H1 (cell line): ENCODE measurements around the gene BPGM. TPM values are rescaled to one million over a fixed set of nuclear protein-coding genes. Genes with fewer than 3 reads are reported as not detected.

ENCODE experiments used
- CTCF ChIA-PET: fragments of 300-600 bp; sonication (Branson Sonifier 250); formaldehyde crosslinking; loops from one replicate; lab custom pipeline; 2021; ENCODE audit not compliant: partially characterized antibody; lab: Charles Lee
- POLR2A ChIA-PET: fragments of 300-600 bp; sonication (Branson Sonifier 250); formaldehyde crosslinking; loops from one replicate; lab custom pipeline; 2021; ENCODE audit warnings: inconsistent platforms; ENCODE audit not compliant: partially characterized antibody; lab: Charles Lee
- DNase-seq, 2 experiments: peaks; one replicate each; pipeline versions ENCODE4 v3.0.0 to v3.0.0-alpha.2; 2010 to 2022; ENCODE audit warnings: low spot score in 2 of 2, low read depth in 1 of 2, mixed read lengths in 1 of 2
- FAIRE-seq: peaks from 2 replicates; lab custom pipeline; 2011; peaks lifted over from hg19 to GRCh38; lab: Jason Lieb, UNC
- H2AFZ ChIP-seq: 2 replicates; pipeline ENCODE4 v1.8.1; 2012; ENCODE audit warnings: low read length, inconsistent platforms
- H2AK5ac ChIP-seq: 2 replicates; pipeline ENCODE4 v1.6.1; 2013; ENCODE audit warnings: low read depth, low read length
- H2BK120ac ChIP-seq: replicated peaks from 2 replicates; pipeline ENCODE3; 2013; ENCODE audit warnings: low read depth, low read length, inconsistent platforms
- H2BK12ac ChIP-seq: 2 replicates; pipeline ENCODE4 v1.6.1; 2013; ENCODE audit warnings: low read depth, low read length
- H2BK15ac ChIP-seq: 2 replicates; pipeline ENCODE4 v1.6.1; 2013; ENCODE audit warnings: low read length
- H2BK20ac ChIP-seq: 2 replicates; pipeline ENCODE4 v1.6.1; 2013; ENCODE audit warnings: low read length
- H2BK5ac ChIP-seq: 2 replicates; pipeline ENCODE4 v1.6.1; 2013; ENCODE audit warnings: low read depth, low read length
- H3K14ac ChIP-seq: 2 replicates; pipeline ENCODE4 v1.6.1; 2013; ENCODE audit warnings: inconsistent platforms; ENCODE audit not compliant: insufficient read length
- H3K18ac ChIP-seq: 2 replicates; pipeline ENCODE4 v1.6.1; 2013; ENCODE audit warnings: low read length; ENCODE audit errors: extremely low read depth
- H3K23ac ChIP-seq: 2 replicates; pipeline ENCODE4 v1.6.1; 2013; ENCODE audit warnings: inconsistent platforms; ENCODE audit not compliant: insufficient read length
- H3K23me2 ChIP-seq: 2 replicates; pipeline ENCODE4 v1.6.1; 2013; ENCODE audit warnings: low read depth, low read length
- H3K27ac ChIP-seq: 2 replicates; pipeline ENCODE4 v1.6.1; 2011; ENCODE audit warnings: low read depth, low read length, inconsistent platforms
- H3K27me3 ChIP-seq, 4 experiments: replicated peaks in 1 of 4; 1 replicate in 1 of 4; 2 replicates in 3 of 4; pipeline versions ENCODE4 v1.6.1 to v1.8.1; 2011 to 2013; ENCODE audit warnings: low read length in 3 of 4, mild to moderate bottlenecking in 3 of 4, inconsistent platforms in 2 of 4, mixed read lengths in 2 of 4, moderate library complexity in 1 of 4; ENCODE audit not compliant: control insufficient read depth in 3 of 4, insufficient read depth in 3 of 4; ENCODE audit errors: extremely low read depth in 1 of 4
- H3K36me3 ChIP-seq, 4 experiments: 2 replicates each; pipeline versions ENCODE4 v1.6.1 to v1.8.1; 2011 to 2013; ENCODE audit warnings: mild to moderate bottlenecking in 4 of 4, low read length in 3 of 4, moderate library complexity in 2 of 4, control low read depth in 1 of 4, inconsistent platforms in 1 of 4; ENCODE audit not compliant: insufficient read depth in 4 of 4, control insufficient read depth in 2 of 4
- H3K4ac ChIP-seq: replicated peaks from 2 replicates; pipeline ENCODE3; 2013; ENCODE audit warnings: low read length, low read depth, mixed read lengths, inconsistent platforms; ENCODE audit not compliant: insufficient read length
- H3K4me1 ChIP-seq, 4 experiments: replicated peaks in 1 of 4; 1 replicate in 1 of 4; 2 replicates in 3 of 4; pipeline versions ENCODE4 v1.6.1 to v1.8.1; 2011 to 2013; ENCODE audit warnings: low read length in 3 of 4, inconsistent platforms in 2 of 4, mixed read lengths in 1 of 4; ENCODE audit not compliant: insufficient read depth in 4 of 4, control insufficient read depth in 3 of 4
- H3K4me2 ChIP-seq, 2 experiments: 2 replicates each; pipeline versions ENCODE4 v1.6.1 to v1.8.1; 2011 to 2013; ENCODE audit warnings: low read depth in 2 of 2, low read length in 2 of 2, control low read depth in 1 of 2, inconsistent platforms in 1 of 2, mild to moderate bottlenecking in 1 of 2; ENCODE audit not compliant: insufficient read depth in 1 of 2
- H3K4me3 ChIP-seq, 4 experiments: fragments of 200-600, 300-600 bp in 1 of 4; sonication (generic), shearing (Covaris generic), sonication (Bioruptor Twin) in 1 of 4; 2 replicates each; pipeline versions ENCODE4 v1.5.1 to v1.8.1; 2011 to 2016; ENCODE audit warnings: low read length in 4 of 4, low read depth in 3 of 4, control low read depth in 2 of 4, inconsistent platforms in 2 of 4, mild to moderate bottlenecking in 2 of 4, mixed read lengths in 1 of 4, moderate library complexity in 1 of 4; ENCODE audit not compliant: insufficient read depth in 2 of 4; ENCODE audit errors: extremely low read depth in 1 of 4
- H3K56ac ChIP-seq: replicated peaks from 2 replicates; pipeline ENCODE3; 2013; ENCODE audit warnings: low read depth, mild to moderate bottlenecking, mixed read lengths, low read length, inconsistent platforms; ENCODE audit not compliant: insufficient read length
- H3K79me1 ChIP-seq: 2 replicates; pipeline ENCODE4 v1.6.1; 2013; ENCODE audit warnings: low read depth, low read length, control low read depth
- H3K79me2 ChIP-seq, 2 experiments: 2 replicates each; pipeline versions ENCODE4 v1.6.1 to v1.8.1; 2012 to 2013; ENCODE audit warnings: low read length in 2 of 2, mild to moderate bottlenecking in 2 of 2, inconsistent platforms in 1 of 2; ENCODE audit not compliant: insufficient read depth in 2 of 2, control insufficient read depth in 1 of 2
- H3K9ac ChIP-seq, 4 experiments: replicated peaks in 1 of 4; 1 replicate in 1 of 4; 2 replicates in 3 of 4; pipeline versions ENCODE4 v1.6.1 to v1.8.1; 2011 to 2013; ENCODE audit warnings: low read depth in 3 of 4, low read length in 3 of 4, control low read depth in 2 of 4, mild to moderate bottlenecking in 2 of 4, moderate library complexity in 2 of 4, inconsistent platforms in 1 of 4; ENCODE audit errors: extremely low read depth in 1 of 4
- H3K9me3 ChIP-seq, 2 experiments: 2 replicates each; pipeline versions ENCODE4 v1.6.1 to v1.8.1; 2012 to 2013; ENCODE audit warnings: mild to moderate bottlenecking in 2 of 2, moderate library complexity in 2 of 2, control low read depth in 1 of 2, inconsistent platforms in 1 of 2, low read depth in 1 of 2, low read length in 1 of 2, mixed read lengths in 1 of 2; ENCODE audit not compliant: insufficient read depth in 2 of 2
- H4K20me1 ChIP-seq, 2 experiments: replicated peaks in 1 of 2; 2 replicates each; pipeline versions ENCODE3 to v1.8.1; 2011 to 2013; ENCODE audit warnings: inconsistent platforms in 2 of 2, low read length in 2 of 2, mild to moderate bottlenecking in 1 of 2; ENCODE audit not compliant: insufficient read depth in 2 of 2, control insufficient read depth in 1 of 2
- H4K5ac ChIP-seq: 2 replicates; pipeline ENCODE4 v1.6.1; 2013; ENCODE audit warnings: low read length, low read depth, mixed read lengths, inconsistent platforms; ENCODE audit not compliant: insufficient read length
- H4K8ac ChIP-seq: 2 replicates; pipeline ENCODE4 v1.8.0; 2013; ENCODE audit warnings: mild to moderate bottlenecking, moderate library complexity, low read length, inconsistent platforms; ENCODE audit not compliant: insufficient read depth; ENCODE audit errors: extremely low read depth
- H4K91ac ChIP-seq: replicated peaks from 2 replicates; pipeline ENCODE3; 2013; ENCODE audit warnings: low read length, mixed read lengths, inconsistent platforms; ENCODE audit not compliant: insufficient read length
- CHD2 ChIP-seq: IDR thresholded peaks from 2 replicates; pipeline ENCODE4 v1.6.1; 2012; ENCODE audit warnings: low read length, improper control_type of control experiment
- WGBS, 2 experiments: shearing (Covaris generic) in 1 of 2; methylation state at CpG; one replicate each; pipeline versions ENCODE4 v1.1.6 to v1.1.7; 2013 to 2015; ENCODE audit warnings: low lambda C conversion rate in 2 of 2, mixed read lengths in 2 of 2, inconsistent platforms in 1 of 2, low coverage in 1 of 2, missing lambda C conversion rate in 1 of 2; ENCODE audit not compliant: insufficient replicate concordance in 2 of 2, insufficient coverage in 1 of 2, insufficient read length in 1 of 2; ENCODE audit errors: extremely low coverage in 1 of 2, missing lambda C conversion rate in 1 of 2; 5-methylcytosine and 5-hydroxymethylcytosine counted together
- polyA plus RNA-seq, 7 experiments: library from polyadenylated mRNA; depleted of rRNA in 3 of 7; stranded (reverse) in 5 of 7; unstranded in 2 of 7; fragments of >200 nt in 5 of 7; fragments of 200-250 nt in 2 of 7; gene quantifications; 1 replicate in 5 of 7; 2 replicates in 1 of 7; 4 replicates in 1 of 7; pipeline versions ENCODE4 v1.2.1 to v1.2.3, GENCODE V29; 2011 to 2013; ENCODE audit warnings: missing spikeins in 2 of 7, mixed read lengths in 2 of 7
- total RNA-seq: library from RNA; stranded (reverse); fragmentation: NEBNext Ultra II Directional; extraction: Animal tissue kit (Norgen Biotek cat#: 25700); gene quantifications from 2 replicates; pipeline ENCODE4 v1.2.1, GENCODE V29; 2021

BPGM gene
- total and polyA plus RNA-seq, 2 of the 8 experiments (the other 6 are each of a cell fraction or from before 2014, with no cell fraction given): 9.7 to 15.3 TPM

DNA sequence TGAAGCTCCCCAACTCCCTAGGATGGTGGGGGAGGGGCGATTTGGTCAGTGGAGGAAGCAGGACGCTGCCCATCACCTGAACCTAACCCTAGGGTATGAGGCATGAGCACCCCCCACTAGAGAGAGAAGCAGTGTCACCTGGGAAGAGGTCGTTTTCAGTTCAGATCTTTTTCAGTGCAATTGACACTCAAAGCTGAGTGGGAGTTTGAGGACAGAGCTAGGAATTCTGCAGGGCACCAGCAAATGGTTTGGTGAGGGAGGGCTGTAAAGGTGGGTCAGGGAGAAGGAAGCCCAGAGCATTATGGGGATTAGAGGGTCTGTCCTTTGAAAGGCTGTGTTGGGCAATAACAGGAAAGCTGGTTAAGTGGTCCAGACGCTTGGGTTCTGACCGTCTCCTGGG, 10.9 kb downstream of the BPGM start:
- no peaks in the 10 kb centered on the region for H3K9me3 ChIP-seq
- no peak overlapping the region for H3K4me2 ChIP-seq
- no peak overlapping the region for H4K91ac ChIP-seq
- H3K36me3 ChIP-seq: peaks cover 0 to 7% (median 3%) of the 10 kb centered on the region in 4 experiments; a peak in 2 of 8 replicates
- no peak overlapping the region for H3K9ac ChIP-seq
- no peak overlapping the region for H2BK12ac ChIP-seq
- no peak overlapping the region for H3K18ac ChIP-seq
- no peak overlapping the region for H3K4ac ChIP-seq
- TF ChIP-seq CHD2: no peak
- TF ChIP-seq, all 59 proteins: peak for 0
- H3K4me1 ChIP-seq: no peaks in the 10 kb centered on the region
- H4K20me1 ChIP-seq: no peaks in the 10 kb centered on the region
- H3K23ac ChIP-seq: no peak overlapping the region
- no peak overlapping the region for H2AFZ ChIP-seq
- H2BK5ac ChIP-seq: no peak overlapping the region
- H3K27ac ChIP-seq: no peak overlapping the region
- H2BK20ac ChIP-seq: no peak overlapping the region
- FAIRE-seq (no peak), DNase-seq (no peak)
- no peak overlapping the region for H3K4me3 ChIP-seq
- ChIA-PET POLR2A (interaction anchor here (1.3 to 1.7 kb wide), 2 partner anchors 9 to 11 kb away, joined by 3 to 13 read pairs; partner anchors contain the start of gene BPGM), CTCF (interaction anchor here (0.6 to 4.1 kb wide), 7 partner anchors 11 to 530 kb away, joined by 3 to 32 read pairs (median 7); partner anchors contain the start of gene BPGM)
- H3K79me2 ChIP-seq: peaks cover 0 to 10% of the 10 kb centered on the region in 2 experiments; a peak in 2 of 4 replicates
- H2BK15ac ChIP-seq: no peak overlapping the region
- no peaks in the 10 kb centered on the region for H3K27me3 ChIP-seq
- no peak overlapping the region for H2AK5ac ChIP-seq
- no peak overlapping the region for H3K14ac ChIP-seq
- H3K23me2 ChIP-seq: no peaks in the 10 kb centered on the region
- H3K56ac ChIP-seq: no peak overlapping the region
- WGBS, 2 experiments: 65% methylated on average over 5 of the region's 5 CpGs; no CpG with 5 or more reads in 1 of the 2 experiments
- H3K79me1 ChIP-seq: peaks cover 3% of the 10 kb centered on the region; the same call in 1 of the 2 replicates
- no peak overlapping the region for H4K5ac ChIP-seq
- H4K8ac ChIP-seq: no peak overlapping the region
- no peak overlapping the region for H2BK120ac ChIP-seq
